ENCODE measurements around the gene MGAT5. TPM values are rescaled to one million over a fixed set of nuclear protein-coding genes. Genes with fewer than 3 reads are reported as not detected.

The MGAT5 gene
- polyA plus RNA-seq, 1 experiment, result 115 TPM

- POLR2A ChIA-PET, result no interaction called here
These were observed 239.9 kb downstream of the MGAT5 start for GRCh38 chr2:134493797-134494196.

GRCh38 chr2:134498654-134499053 lies 244.8 kb downstream of the MGAT5 start:
- POLR2A ChIA-PET, result no interaction called here
- no peak for DNase-seq (ENCODE audit: low read depth, low spot score)
- no peak overlapping the region for H3K4me3 ChIP-seq (ENCODE audit: low read depth, low read length)
- H3K9me3 ChIP-seq (ENCODE audit: control insufficient read depth, insufficient read depth, low read length), result no peaks in the 10 kb centered on the region; the same call in 1 of the 2 replicates
- no peak overlapping the region for H3K27ac ChIP-seq (ENCODE audit: low read depth, low read length)
- CTCF ChIA-PET, result interaction anchor here (0.5 kb wide), 1 partner anchor 82 kb away, joined by 4 read pairs; no protein-coding TSS in a partner anchor
- peaks cover 4% of the 10 kb centered on the region for H3K27me3 ChIP-seq (ENCODE audit: control insufficient read depth, insufficient read depth, low read length)
- no peak for TF ChIP-seq CTCF (IDR thresholded peaks at IDR 0.05; ENCODE audit: low read depth, low read length)

More at GRCh38 chr2:134493797-134494196, 239.9 kb downstream of the MGAT5 start:
- TF ChIP-seq CTCF (IDR thresholded peaks at IDR 0.05; ENCODE audit: low read depth, low read length), result no peak
- no peak for DNase-seq (ENCODE audit: low read depth, low spot score)
- no peaks in the 10 kb centered on the region; the same call in 1 of the 2 replicates for H3K9me3 ChIP-seq (ENCODE audit: control insufficient read depth, insufficient read depth, low read length)
- H3K27me3 ChIP-seq (ENCODE audit: control insufficient read depth, insufficient read depth, low read length), result peaks cover 16% of the 10 kb centered on the region
- CTCF ChIA-PET, result no interaction called here
- no peak overlapping the region for H3K27ac ChIP-seq (ENCODE audit: low read depth, low read length)
- no peak overlapping the region for H3K4me3 ChIP-seq (ENCODE audit: low read depth, low read length)

- peaks cover 5% of the 10 kb centered on the region for H3K27me3 ChIP-seq (ENCODE audit: control insufficient read depth, insufficient read depth, low read length)
- TF ChIP-seq CTCF (IDR thresholded peaks at IDR 0.05; ENCODE audit: low read depth, low read length), result no peak
- POLR2A ChIA-PET, result no interaction called here
- no peak for DNase-seq (ENCODE audit: low read depth, low spot score)
- no peak overlapping the region for H3K4me3 ChIP-seq (ENCODE audit: low read depth, low read length)
- H3K9me3 ChIP-seq (ENCODE audit: control insufficient read depth, insufficient read depth, low read length), result no peaks in the 10 kb centered on the region; the same call in 1 of the 2 replicates
- no peak overlapping the region for H3K27ac ChIP-seq (ENCODE audit: low read depth, low read length)
- CTCF ChIA-PET, result no interaction called here
These were observed 245.5 kb downstream of the MGAT5 start for GRCh38 chr2:134499307-134499926.

- POLR2A ChIA-PET, result no interaction called here
- no peak overlapping the region for H3K4me3 ChIP-seq (ENCODE audit: low read depth, low read length)
- CTCF ChIA-PET, result no interaction called here
- TF ChIP-seq CTCF (IDR thresholded peaks at IDR 0.05; ENCODE audit: low read depth, low read length), result no peak
- peaks cover 2% of the 10 kb centered on the region for H3K27me3 ChIP-seq (ENCODE audit: control insufficient read depth, insufficient read depth, low read length)
- H3K9me3 ChIP-seq (ENCODE audit: control insufficient read depth, insufficient read depth, low read length), result no peaks in the 10 kb centered on the region; the same call in 1 of the 2 replicates
- H3K27ac ChIP-seq (ENCODE audit: low read depth, low read length), result no peak overlapping the region
- DNase-seq (ENCODE audit: low read depth, low spot score), result no peak
These were observed 246.5 kb downstream of the MGAT5 start for GRCh38 chr2:134500211-134500935.

GRCh38 chr2:134501476-134502091 lies 247.7 kb downstream of the MGAT5 start:
- Histone ChIP-seq H3K4me3 (ENCODE audit: low read depth, low read length) (no peak overlapping the region), H3K27ac (ENCODE audit: low read depth, low read length) (no peak overlapping the region), H3K9me3 (ENCODE audit: control insufficient read depth, insufficient read depth, low read length) (no peaks in the 10 kb centered on the region; the same call in 1 of the 2 replicates), H3K27me3 (ENCODE audit: control insufficient read depth, insufficient read depth, low read length) (peaks cover 2% of the 10 kb centered on the region)
- ChIA-PET POLR2A (no interaction called here), CTCF (no interaction called here)
- TF ChIP-seq CTCF (IDR thresholded peaks at IDR 0.05; ENCODE audit: low read depth, low read length), result no peak
- DNase-seq (ENCODE audit: low read depth, low spot score), result no peak
